Esophagus muscularis mucosa (tissue), 3 donors: ENCODE measurements around the gene TOMM6.

Source experiments
- POLR2A ChIP-seq: fragments of 450-650 bp; IDR thresholded peaks from one replicate; pipeline ENCODE4 v1.6.1; 2017; ENCODE audit warnings: antibody characterized with exemption, moderate library complexity, mild to moderate bottlenecking, low read depth
- POLR2AphosphoS5 ChIP-seq, 2 donors: sonication (generic); formaldehyde crosslinking; IDR thresholded peaks; one replicate each; pipeline ENCODE4 v1.6.1; 2017; ENCODE audit warnings: antibody characterized with exemption in 2 of 2
- TF ChIP-seq, protein P1 (sequence below), 3 experiments: fragments of 200-600 bp in 2 of 3; fragments of 450-650 bp in 1 of 3; sonication (generic) in 2 of 3; IDR thresholded peaks; one replicate each; pipeline ENCODE4 v1.5.1; 2017 to 2019; ENCODE audit warnings: antibody characterized with exemption in 3 of 3, mild to moderate bottlenecking in 2 of 3, moderate library complexity in 1 of 3

DNA sequence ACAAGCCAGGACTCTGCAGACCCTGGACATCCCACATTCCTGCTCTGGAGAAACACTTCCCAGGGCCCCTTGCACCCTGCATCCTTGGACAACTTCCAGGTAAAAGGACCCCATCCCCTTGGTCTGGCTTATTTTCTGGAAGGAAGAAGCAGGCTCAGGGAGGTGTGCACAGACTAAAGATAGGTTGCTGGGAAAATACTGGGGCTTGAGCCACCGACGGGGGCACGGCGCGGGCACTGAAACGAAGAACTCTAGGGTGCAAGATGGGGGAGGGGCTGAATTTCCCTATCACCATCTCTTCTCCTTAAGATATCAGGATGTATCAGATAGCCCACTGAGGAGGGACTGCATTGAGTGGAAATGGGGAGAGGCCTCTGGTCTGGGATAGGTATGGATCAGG lies 8.6 kb upstream of the TOMM6 start:
- TF ChIP-seq, protein P1, sequence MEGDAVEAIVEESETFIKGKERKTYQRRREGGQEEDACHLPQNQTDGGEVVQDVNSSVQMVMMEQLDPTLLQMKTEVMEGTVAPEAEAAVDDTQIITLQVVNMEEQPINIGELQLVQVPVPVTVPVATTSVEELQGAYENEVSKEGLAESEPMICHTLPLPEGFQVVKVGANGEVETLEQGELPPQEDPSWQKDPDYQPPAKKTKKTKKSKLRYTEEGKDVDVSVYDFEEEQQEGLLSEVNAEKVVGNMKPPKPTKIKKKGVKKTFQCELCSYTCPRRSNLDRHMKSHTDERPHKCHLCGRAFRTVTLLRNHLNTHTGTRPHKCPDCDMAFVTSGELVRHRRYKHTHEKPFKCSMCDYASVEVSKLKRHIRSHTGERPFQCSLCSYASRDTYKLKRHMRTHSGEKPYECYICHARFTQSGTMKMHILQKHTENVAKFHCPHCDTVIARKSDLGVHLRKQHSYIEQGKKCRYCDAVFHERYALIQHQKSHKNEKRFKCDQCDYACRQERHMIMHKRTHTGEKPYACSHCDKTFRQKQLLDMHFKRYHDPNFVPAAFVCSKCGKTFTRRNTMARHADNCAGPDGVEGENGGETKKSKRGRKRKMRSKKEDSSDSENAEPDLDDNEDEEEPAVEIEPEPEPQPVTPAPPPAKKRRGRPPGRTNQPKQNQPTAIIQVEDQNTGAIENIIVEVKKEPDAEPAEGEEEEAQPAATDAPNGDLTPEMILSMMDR (IDR thresholded peaks at IDR 0.05): no peak
- TF ChIP-seq POLR2A: no peak
- TF ChIP-seq POLR2AphosphoS5 (IDR thresholded peaks at IDR 0.05): no peak
